Muscle layer of duodenum (tissue), 2 donors: Measurements from ENCODE around the gene AAK1.
"Not testable (repeated sequence)": the region's sequence is repeated elsewhere in the genome, so short reads cannot be mapped to it uniquely, and the experiment has no call there.

ENCODE experiments used
- H3K27ac ChIP-seq: one replicate; pipeline ENCODE4 v1.7.0; 2013; ENCODE audit warnings: mild to moderate bottlenecking, low read length
- H3K27me3 ChIP-seq: one replicate; pipeline ENCODE4 v1.7.0; 2013; ENCODE audit warnings: low read depth, mild to moderate bottlenecking, control low read depth, low read length
- H3K36me3 ChIP-seq, 2 donors: one replicate each; pipeline ENCODE4 v1.7.0; 2013; ENCODE audit warnings: low read length in 2 of 2, control low read depth in 1 of 2, mild to moderate bottlenecking in 1 of 2; ENCODE audit not compliant: insufficient read depth in 2 of 2, control insufficient read depth in 1 of 2
- H3K4me1 ChIP-seq, 2 donors: one replicate each; pipeline ENCODE4 v1.7.0; 2013; ENCODE audit warnings: low read length in 2 of 2, mild to moderate bottlenecking in 2 of 2, control low read depth in 1 of 2, moderate library complexity in 1 of 2; ENCODE audit not compliant: insufficient read depth in 2 of 2, control insufficient read depth in 1 of 2
- H3K4me3 ChIP-seq, 2 donors: one replicate each; pipeline ENCODE4 v1.7.0; 2013; ENCODE audit warnings: low read length in 2 of 2, low read depth in 1 of 2, mild to moderate bottlenecking in 1 of 2
- H3K9me3 ChIP-seq, 2 donors: one replicate each; pipeline ENCODE4 v1.7.0; 2013; ENCODE audit warnings: low read length in 2 of 2, control low read depth in 1 of 2, mild to moderate bottlenecking in 1 of 2; ENCODE audit not compliant: control insufficient read depth in 1 of 2
- donor health status: healthy.

AAK1 gene

DNA sequence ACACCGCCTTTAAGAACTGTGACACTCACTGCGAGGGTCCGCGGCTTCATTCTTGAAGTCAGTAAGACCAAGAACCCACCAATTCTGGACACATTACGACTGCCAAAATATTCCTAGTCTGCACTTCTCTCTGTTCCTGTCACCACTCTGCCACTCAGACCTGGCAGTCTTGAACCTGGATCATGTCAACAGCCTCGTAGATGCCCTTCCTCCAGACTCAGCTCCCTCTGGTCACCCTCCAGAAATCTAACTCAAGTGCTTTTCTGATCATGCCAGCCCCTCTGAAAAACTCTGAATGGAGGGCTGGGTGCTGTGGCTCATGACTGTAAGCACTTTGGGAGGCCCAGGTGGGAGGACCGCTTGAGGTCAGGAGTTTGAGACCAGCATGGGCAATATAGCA lies 20.3 kb downstream of the AAK1 start:
- Histone ChIP-seq H3K9me3 (no peaks in the 10 kb centered on the region), H3K36me3 (no peaks in the 10 kb centered on the region), H3K27ac (no peak overlapping the region), H3K27me3 (no peaks in the 10 kb centered on the region), H3K4me3 (no peak overlapping the region), H3K4me1 (peaks cover 12 to 20% of the 10 kb centered on the region in 2 donors)

DNA sequence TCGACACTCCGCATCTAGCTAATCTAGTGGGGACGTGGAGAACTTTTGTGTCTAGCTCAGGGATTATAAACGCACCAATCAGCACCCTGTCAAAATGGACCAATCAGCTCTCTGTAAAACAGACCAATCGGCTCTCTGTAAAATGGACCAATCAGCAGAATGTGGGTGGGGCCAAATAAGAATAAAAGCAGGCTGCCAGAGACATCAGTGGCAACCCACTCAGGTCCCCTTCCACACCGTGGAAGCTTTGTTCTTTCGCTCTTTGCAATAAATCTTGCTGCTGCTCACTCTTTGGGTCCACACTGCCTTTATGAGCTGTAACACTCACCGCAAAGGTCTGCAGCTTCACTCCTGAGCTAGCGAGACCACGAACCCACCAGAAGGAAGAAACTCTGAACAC lies 20.7 kb downstream of the AAK1 start:
- H3K36me3 ChIP-seq, H3K9me3 ChIP-seq, H3K4me3 ChIP-seq, H3K27me3 ChIP-seq, H3K27ac ChIP-seq: not testable (repeated sequence)
- H3K4me1 ChIP-seq: peaks cover 12 to 21% of the 10 kb centered on the region in 2 donors

DNA sequence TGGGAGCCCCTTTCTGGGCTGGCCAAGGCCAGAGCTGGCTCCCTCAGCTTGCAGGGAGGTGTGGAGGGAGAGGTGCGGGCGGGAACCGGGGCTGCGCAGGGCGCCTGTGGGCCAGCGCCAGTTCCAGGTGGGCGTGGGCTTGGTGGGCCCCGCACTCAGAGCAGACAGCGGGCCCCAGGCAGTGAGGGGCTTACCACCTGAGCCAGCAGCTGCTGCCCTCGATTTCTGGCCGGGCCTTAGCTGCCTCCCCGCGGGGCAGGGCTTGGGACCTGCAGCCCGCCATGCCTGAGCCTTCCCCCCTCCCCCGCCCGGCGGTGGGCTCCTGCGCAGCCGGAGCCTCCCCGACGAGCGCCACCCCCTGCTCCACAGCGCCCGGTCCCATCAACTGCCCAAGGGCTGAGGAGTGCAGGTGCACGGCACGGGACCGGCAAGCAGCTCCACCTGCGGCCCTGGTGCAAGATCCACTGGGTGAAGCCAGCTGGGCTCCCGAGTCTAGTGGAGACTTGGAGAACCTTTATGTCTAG lies 21.5 kb downstream of the AAK1 start:
- H3K36me3 ChIP-seq, H3K4me3 ChIP-seq, H3K27ac ChIP-seq, H3K27me3 ChIP-seq, H3K9me3 ChIP-seq: not testable (repeated sequence)
- H3K4me1 ChIP-seq: peaks cover 12 to 24% of the 10 kb centered on the region in 2 donors

DNA sequence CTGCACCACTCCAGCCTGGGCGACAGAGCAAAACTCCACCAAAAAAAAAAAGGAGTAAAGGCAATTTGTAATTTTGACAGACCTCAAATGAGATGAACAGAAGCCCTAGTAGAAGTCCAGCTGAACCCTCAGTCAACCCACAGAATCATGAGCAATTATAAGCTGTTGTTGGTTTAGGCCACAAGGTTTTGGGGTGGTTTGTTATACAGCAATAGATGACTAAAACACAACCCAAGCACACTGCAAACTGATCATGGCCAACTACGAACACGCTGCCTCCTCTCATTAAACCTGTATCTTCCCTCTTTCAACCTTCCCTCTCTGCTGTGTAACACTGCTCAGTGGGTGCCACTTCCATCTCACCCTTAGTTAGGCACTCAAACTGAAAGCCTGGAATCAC lies 22.1 kb downstream of the AAK1 start:
- Histone ChIP-seq H3K4me1 (peaks cover 12 to 24% of the 10 kb centered on the region in 2 donors), H3K27me3 (no peaks in the 10 kb centered on the region), H3K4me3 (no peak overlapping the region), H3K36me3 (no peaks in the 10 kb centered on the region), H3K27ac (no peak overlapping the region), H3K9me3 (no peaks in the 10 kb centered on the region)

DNA sequence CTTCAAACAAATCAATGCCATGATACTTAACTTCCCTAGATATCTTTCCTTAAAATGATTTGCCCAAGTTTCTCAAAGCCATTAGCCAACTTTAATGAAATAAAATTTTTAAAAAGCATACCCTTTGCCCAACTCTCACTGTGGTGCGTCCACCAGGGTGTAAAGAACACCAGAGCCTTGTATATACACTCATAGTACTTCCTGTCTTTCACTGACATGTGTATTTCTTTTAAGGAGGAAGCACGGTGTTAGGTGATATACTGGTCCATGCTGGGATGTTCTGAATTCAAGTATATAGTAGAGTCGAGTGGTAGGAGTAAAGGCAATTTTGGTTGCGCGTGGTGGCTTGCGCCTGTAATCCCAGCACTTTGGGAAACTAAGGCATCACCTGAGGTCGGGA lies 22.7 kb downstream of the AAK1 start:
- Histone ChIP-seq H3K27me3 (no peaks in the 10 kb centered on the region), H3K4me1 (peaks cover 12 to 24% of the 10 kb centered on the region in 2 donors), H3K4me3 (no peak overlapping the region), H3K9me3 (no peaks in the 10 kb centered on the region), H3K36me3 (no peaks in the 10 kb centered on the region), H3K27ac (no peak overlapping the region)

DNA sequence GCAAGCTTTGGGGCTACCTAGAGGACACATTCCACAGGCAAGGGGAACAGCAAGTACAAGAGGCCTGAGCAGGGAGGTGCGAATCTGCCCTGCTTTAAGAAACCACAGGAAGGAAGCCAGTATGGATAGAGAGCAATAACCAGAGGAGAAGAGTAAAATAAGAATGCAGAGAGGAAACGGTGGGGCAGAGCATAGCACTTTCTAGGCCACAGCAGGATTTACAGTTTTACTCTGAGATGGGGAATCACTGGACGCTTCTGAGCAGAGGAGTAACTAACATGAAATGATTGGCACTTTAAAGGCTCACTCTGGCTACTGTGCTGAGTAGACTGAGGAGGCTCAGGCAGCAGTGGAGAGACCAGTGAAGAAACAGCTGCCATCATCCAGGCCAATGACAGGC lies 23.8 kb downstream of the AAK1 start:
- H3K27me3 ChIP-seq: no peaks in the 10 kb centered on the region
- no peak overlapping the region for H3K27ac ChIP-seq
- H3K4me1 ChIP-seq: peaks cover 11 to 24% of the 10 kb centered on the region in 2 donors
- no peaks in the 10 kb centered on the region for H3K9me3 ChIP-seq
- no peaks in the 10 kb centered on the region for H3K36me3 ChIP-seq
- H3K4me3 ChIP-seq: no peak overlapping the region

DNA sequence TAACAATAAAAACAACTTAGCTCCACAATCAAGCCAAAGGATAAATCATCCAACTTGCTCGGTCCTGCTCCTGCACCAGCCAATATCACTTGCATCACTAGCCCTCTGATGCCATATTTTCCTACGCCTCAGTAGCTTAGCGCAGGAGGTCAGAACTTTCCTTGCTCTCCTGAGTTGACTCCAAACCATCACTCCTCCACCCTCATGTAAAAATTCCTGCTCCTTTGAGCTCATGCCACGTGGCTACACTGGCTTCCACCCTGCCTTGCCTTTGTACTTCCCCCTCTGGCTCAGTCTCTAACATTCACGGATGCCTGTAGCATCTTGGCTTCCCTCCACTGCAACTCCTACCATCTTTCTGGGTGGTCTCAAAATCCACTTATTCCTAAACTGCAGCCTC lies 25.2 kb downstream of the AAK1 start:
- H3K9me3 ChIP-seq: no peaks in the 10 kb centered on the region
- peaks cover 8 to 19% of the 10 kb centered on the region in 2 donors for H3K4me1 ChIP-seq
- H3K27me3 ChIP-seq: no peaks in the 10 kb centered on the region
- H3K36me3 ChIP-seq: no peaks in the 10 kb centered on the region
- H3K27ac ChIP-seq: no peak overlapping the region
- H3K4me3 ChIP-seq: no peak overlapping the region

DNA sequence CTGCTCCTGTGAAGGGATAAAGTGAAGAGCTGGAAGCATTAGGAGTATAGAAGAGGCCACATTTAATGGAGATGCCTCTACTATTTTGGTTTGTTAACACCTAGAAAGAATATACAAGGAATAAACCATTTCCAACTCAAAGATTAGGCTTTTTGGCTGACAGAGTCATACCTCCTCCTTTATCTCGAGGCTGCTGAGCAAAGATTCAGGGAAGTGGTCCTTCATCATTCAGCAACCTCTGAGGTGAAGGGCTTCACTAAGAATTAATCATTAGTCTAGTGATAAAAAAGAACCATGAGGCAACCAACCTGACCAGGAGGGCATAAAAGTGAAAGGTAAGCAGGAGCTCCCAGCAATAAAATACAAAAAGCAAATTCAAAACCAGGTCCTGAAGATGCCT lies 25.8 kb downstream of the AAK1 start:
- Histone ChIP-seq H3K4me1 (peaks cover 8 to 19% of the 10 kb centered on the region in 2 donors), H3K9me3 (no peaks in the 10 kb centered on the region), H3K36me3 (no peaks in the 10 kb centered on the region), H3K27ac (no peak overlapping the region), H3K4me3 (no peak overlapping the region), H3K27me3 (no peaks in the 10 kb centered on the region)

DNA sequence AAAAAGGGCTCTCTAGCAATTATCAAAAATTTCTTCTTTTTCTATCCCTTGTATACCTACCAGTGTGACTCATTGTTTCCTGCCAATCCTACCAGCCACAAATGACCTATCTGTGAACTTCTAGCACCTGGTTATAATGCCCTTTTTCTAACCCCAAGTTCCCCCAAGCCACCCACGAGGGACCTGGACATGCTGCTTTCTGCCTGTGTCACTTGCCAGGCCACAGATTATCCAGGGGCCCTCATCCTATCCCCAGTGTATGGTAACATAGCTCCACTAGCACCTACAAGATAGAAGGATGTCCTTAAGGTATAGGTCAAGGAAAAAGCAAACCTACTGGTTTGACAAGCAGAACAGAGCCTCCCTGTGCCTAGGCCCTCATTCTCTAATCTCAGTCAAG lies 26.8 kb downstream of the AAK1 start:
- no peaks in the 10 kb centered on the region for H3K9me3 ChIP-seq
- H3K27ac ChIP-seq: no peak overlapping the region
- H3K4me1 ChIP-seq: peaks cover 8 to 19% of the 10 kb centered on the region in 2 donors
- H3K4me3 ChIP-seq: no peak overlapping the region
- H3K27me3 ChIP-seq: no peaks in the 10 kb centered on the region
- H3K36me3 ChIP-seq: no peaks in the 10 kb centered on the region

DNA sequence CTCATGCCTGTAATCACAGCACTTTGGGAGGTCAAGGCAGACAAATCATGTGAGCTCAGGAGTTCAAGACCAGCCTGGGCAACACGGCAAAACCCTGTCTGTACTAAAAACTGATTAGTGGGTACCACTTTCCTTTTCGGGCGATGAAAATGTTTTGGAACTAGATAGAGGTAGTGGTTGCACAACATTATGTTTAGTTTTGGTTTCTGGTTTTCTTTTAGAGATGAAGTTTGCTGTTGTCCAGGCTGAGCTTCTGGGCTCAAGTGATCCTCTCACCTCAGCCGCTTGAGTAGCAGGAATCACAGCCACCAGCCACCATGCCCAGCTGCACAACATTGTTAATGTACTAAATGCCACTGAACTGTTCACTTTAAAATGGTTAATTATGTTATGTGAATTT lies 27.6 kb downstream of the AAK1 start:
- no peaks in the 10 kb centered on the region for H3K9me3 ChIP-seq
- H3K27ac ChIP-seq: no peak overlapping the region
- peaks cover 8 to 19% of the 10 kb centered on the region in 2 donors for H3K4me1 ChIP-seq

DNA sequence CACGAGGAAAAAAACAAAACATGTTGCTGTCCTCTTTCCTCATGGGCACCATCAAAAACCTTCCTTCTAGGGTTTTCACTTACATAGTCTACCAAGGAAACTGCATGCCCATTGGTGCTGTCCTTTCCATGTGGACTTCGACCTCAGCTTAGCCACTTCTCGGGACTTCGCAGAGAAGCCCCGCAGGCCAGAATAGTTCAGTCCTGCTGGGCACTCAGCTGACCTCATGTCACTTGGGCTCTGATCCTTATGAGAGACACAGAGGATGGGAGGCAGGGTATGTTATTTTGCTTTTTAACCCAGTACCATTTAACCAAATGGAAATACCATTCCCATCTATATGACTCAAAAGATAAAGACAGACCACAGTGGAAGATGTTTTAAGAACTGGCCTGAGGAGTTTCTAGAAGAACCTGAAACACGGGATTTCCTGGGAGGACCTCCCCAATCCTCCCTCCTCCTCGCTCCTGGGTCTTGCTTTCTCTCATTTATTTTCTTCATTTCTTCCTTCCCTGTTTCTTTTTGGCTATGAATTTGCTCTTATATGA lies 28.4 kb downstream of the AAK1 start:
- Histone ChIP-seq H3K9me3 (no peaks in the 10 kb centered on the region), H3K4me1 (peaks cover 7 to 18% of the 10 kb centered on the region in 2 donors), H3K4me3 (no peak overlapping the region), H3K27me3 (no peaks in the 10 kb centered on the region), H3K36me3 (no peaks in the 10 kb centered on the region), H3K27ac (no peak overlapping the region)

More for the DNA sequence above, 27.6 kb downstream of the AAK1 start:
- Histone ChIP-seq H3K27me3 (no peaks in the 10 kb centered on the region), H3K36me3 (no peaks in the 10 kb centered on the region), H3K4me3 (no peak overlapping the region)

DNA sequence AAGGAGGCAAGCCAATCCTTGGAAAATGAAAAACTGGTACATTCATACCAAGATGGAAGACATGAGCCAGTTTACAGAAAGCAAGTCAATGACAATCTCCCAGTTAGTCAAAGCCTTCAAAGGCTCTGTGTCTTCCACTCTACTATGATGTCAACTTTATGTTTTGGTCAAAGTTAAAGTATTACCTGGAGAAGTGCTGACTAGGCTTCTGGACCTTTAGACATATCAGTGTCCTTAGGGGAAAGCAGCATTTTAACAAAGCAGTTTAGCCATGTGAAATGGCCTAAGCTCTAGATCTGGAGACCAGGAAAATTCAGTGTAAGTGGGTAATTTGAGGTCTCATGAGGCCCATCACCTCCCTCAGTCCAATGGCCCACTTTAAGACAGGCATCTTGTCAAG lies 30.8 kb downstream of the AAK1 start:
- peaks cover 0 to 2% of the 10 kb centered on the region in 2 donors for H3K4me1 ChIP-seq
- no peaks in the 10 kb centered on the region for H3K27me3 ChIP-seq
- no peaks in the 10 kb centered on the region for H3K9me3 ChIP-seq
- no peaks in the 10 kb centered on the region for H3K36me3 ChIP-seq
- no peak overlapping the region for H3K27ac ChIP-seq
- H3K4me3 ChIP-seq: no peak overlapping the region
